ENCODE measurements around the gene TSFM. TPM values are rescaled to one million over a fixed set of nuclear protein-coding genes. Genes with fewer than 3 reads are reported as not detected.

TSFM gene
- total RNA-seq, 1 donor from 2014 or later = 17.9 TPM

- TF ChIP-seq POLR2AphosphoS5 (IDR thresholded peaks at IDR 0.05; ENCODE audit: insufficient read depth in 1 of 2, low read depth in 1 of 2) (no peak), POLR2A (IDR thresholded peaks at IDR 0.05) (no peak), CTCF (IDR thresholded peaks at IDR 0.05) (no peak)
- H3K27me3 ChIP-seq = no peaks in the 10 kb centered on the region
- peaks cover 100% of the 10 kb centered on the region for H3K4me1 ChIP-seq
- H3K27ac ChIP-seq = peak overlapping the region; percentile 52
- intact Hi-C loops (cut with DNase I) = loop anchor here (5.0 to 10.0 kb wide), 2 partner anchors 59 to 63 kb away; partner anchors contain the start of genes EEF1AKMT3 and METTL1
- peaks cover 0 to 4% of the 10 kb centered on the region in 2 donors for H3K36me3 ChIP-seq
- no peaks in the 10 kb centered on the region for H3K9me3 ChIP-seq
- DNase-seq (ENCODE audit: extremely low spot score in 2 of 2) = no peak
- H3K4me3 ChIP-seq = peak overlapping the region in 1 of 2 donors; percentile 12
Observed at GRCh38 chr12:57834086-57834876, 51.7 kb downstream of the TSFM start.

GRCh38 chr12:57835366-57836288, 53.0 kb downstream of the TSFM start:
- H3K9me3 ChIP-seq = no peaks in the 10 kb centered on the region
- H3K27ac ChIP-seq = peak overlapping the region; percentile 34
- H3K4me3 ChIP-seq = peak overlapping the region; percentile 16 to 36
- H3K27me3 ChIP-seq = no peaks in the 10 kb centered on the region
- no peaks in the 10 kb centered on the region for H3K36me3 ChIP-seq
- peaks cover 100% of the 10 kb centered on the region for H3K4me1 ChIP-seq
- DNase-seq (ENCODE audit: extremely low spot score in 2 of 2) = no peak
- intact Hi-C loops (cut with DNase I) = loop anchor here (10.0 kb wide), 1 partner anchor 61 kb away; the partner anchor contains the start of genes EEF1AKMT3 and METTL1
- TF ChIP-seq POLR2A (IDR thresholded peaks at IDR 0.05) = no peak
- no peak for TF ChIP-seq POLR2AphosphoS5 (IDR thresholded peaks at IDR 0.05; ENCODE audit: insufficient read depth in 1 of 2, low read depth in 1 of 2)
- no peak for TF ChIP-seq CTCF (IDR thresholded peaks at IDR 0.05)

- Histone ChIP-seq H3K4me1 (peaks cover 100% of the 10 kb centered on the region), H3K4me3 (peak overlapping the region; percentile 16 to 36), H3K27me3 (no peaks in the 10 kb centered on the region), H3K36me3 (no peaks in the 10 kb centered on the region), H3K27ac (peak overlapping the region; percentile 34), H3K9me3 (no peaks in the 10 kb centered on the region)
- no peak for DNase-seq (ENCODE audit: extremely low spot score in 2 of 2)
- TF ChIP-seq POLR2A (IDR thresholded peaks at IDR 0.05) (no peak), POLR2AphosphoS5 (IDR thresholded peaks at IDR 0.05; ENCODE audit: insufficient read depth in 1 of 2, low read depth in 1 of 2) (peak in 1 of 2 donors; percentile 26)
- intact Hi-C loops (cut with DNase I) = loop anchor here (10.0 kb wide), 1 partner anchor 62 kb away; the partner anchor contains the start of genes EEF1AKMT3 and METTL1
Observed at GRCh38 chr12:57836442-57837375, 54.1 kb downstream of the TSFM start.

- Histone ChIP-seq H3K9me3 (no peaks in the 10 kb centered on the region), H3K4me1 (peaks cover 100% of the 10 kb centered on the region), H3K27me3 (no peaks in the 10 kb centered on the region), H3K4me3 (peak overlapping the region; percentile 16 to 27), H3K27ac (peak overlapping the region; percentile 34), H3K36me3 (no peaks in the 10 kb centered on the region)
- TF ChIP-seq POLR2A (IDR thresholded peaks at IDR 0.05) = no peak
- TF ChIP-seq POLR2AphosphoS5 (IDR thresholded peaks at IDR 0.05; ENCODE audit: insufficient read depth in 1 of 2, low read depth in 1 of 2) = no peak
- TF ChIP-seq CTCF (IDR thresholded peaks at IDR 0.05) = no peak
- no peak for DNase-seq (ENCODE audit: extremely low spot score in 2 of 2)
- intact Hi-C loops (cut with DNase I) = loop anchor here (10.0 kb wide), 1 partner anchor 63 kb away; the partner anchor contains the start of genes EEF1AKMT3 and METTL1
Observed at GRCh38 chr12:57837864-57838562, 55.4 kb downstream of the TSFM start.

Measured in vagina (tissue), 2 donors.